ENCODE data around the gene DNMT1.

DNMT1 gene

GRCh38 chr19:10112895-10113591 lies 81.7 kb downstream of the DNMT1 start:
- DNase-seq = no peak

GRCh38 chr19:10112037-10112761 lies 82.6 kb downstream of the DNMT1 start:
- no peak for DNase-seq

GRCh38 chr19:10111405-10111811 lies 83.3 kb downstream of the DNMT1 start, which contains the start of gene P2RY11:
P2RY11 (plus strand) TSS chr19:10111693; CDS start chr19:10111722, 29 bp downstream.
- no peak for DNase-seq

GRCh38 chr19:10110972-10111317 lies 83.8 kb downstream of the DNMT1 start:
- DNase-seq = no peak

- no peak for DNase-seq
Measured at GRCh38 chr19:10110076-10110971, 84.4 kb downstream of the DNMT1 start.

- DNase-seq = no peak
Measured at GRCh38 chr19:10109528-10109927, 85.2 kb downstream of the DNMT1 start.

GRCh38 chr19:10107817-10108367 lies 86.9 kb downstream of the DNMT1 start:
- DNase-seq = no peak

- DNase-seq = no peak
Measured at GRCh38 chr19:10107254-10107653, 87.5 kb downstream of the DNMT1 start.

- peak; percentile 92 to 94 for DNase-seq
Measured at GRCh38 chr19:10106100-10106936, 88.4 kb downstream of the DNMT1 start, which contains the start of gene PPAN. PPAN (plus strand) TSS chr19:10106362; CDS start chr19:10106395, 33 bp downstream.

- DNase-seq = no peak
Measured at GRCh38 chr19:10105509-10106099, 89.1 kb downstream of the DNMT1 start.

GRCh38 chr19:10104665-10105508 lies 89.9 kb downstream of the DNMT1 start:
- DNase-seq = no peak

- no peak for DNase-seq
Measured at GRCh38 chr19:10104130-10104513, 90.6 kb downstream of the DNMT1 start.

- DNase-seq = no peak
Measured at GRCh38 chr19:10102787-10103236, 91.9 kb downstream of the DNMT1 start.

- DNase-seq = no peak
Measured at GRCh38 chr19:10100163-10100785, 94.5 kb downstream of the DNMT1 start.

GRCh38 chr19:10096615-10096963 lies 98.2 kb downstream of the DNMT1 start:
- DNase-seq = no peak

- no peak for DNase-seq
Measured at GRCh38 chr19:10095948-10096614, 98.7 kb downstream of the DNMT1 start.

GRCh38 chr19:10095622-10095947 lies 99.2 kb downstream of the DNMT1 start:
- no peak for DNase-seq

- no peak for DNase-seq
Measured at GRCh38 chr19:10093295-10094186, 101.2 kb downstream of the DNMT1 start.

Measured in cerebellar nuclear complex (tissue), 1 donor.